HG03565 (cell line): ENCODE data around the gene TUBGCP3.

Experiments
- ATAC-seq: cut with Tn5 transposase; IDR thresholded peaks from one replicate; pipeline ENCODE4 v1.9.1; 2021; ENCODE audit warnings: mild to moderate bottlenecking, moderate library complexity; ENCODE audit not compliant: unreplicated experiment

TUBGCP3 gene

DNA sequence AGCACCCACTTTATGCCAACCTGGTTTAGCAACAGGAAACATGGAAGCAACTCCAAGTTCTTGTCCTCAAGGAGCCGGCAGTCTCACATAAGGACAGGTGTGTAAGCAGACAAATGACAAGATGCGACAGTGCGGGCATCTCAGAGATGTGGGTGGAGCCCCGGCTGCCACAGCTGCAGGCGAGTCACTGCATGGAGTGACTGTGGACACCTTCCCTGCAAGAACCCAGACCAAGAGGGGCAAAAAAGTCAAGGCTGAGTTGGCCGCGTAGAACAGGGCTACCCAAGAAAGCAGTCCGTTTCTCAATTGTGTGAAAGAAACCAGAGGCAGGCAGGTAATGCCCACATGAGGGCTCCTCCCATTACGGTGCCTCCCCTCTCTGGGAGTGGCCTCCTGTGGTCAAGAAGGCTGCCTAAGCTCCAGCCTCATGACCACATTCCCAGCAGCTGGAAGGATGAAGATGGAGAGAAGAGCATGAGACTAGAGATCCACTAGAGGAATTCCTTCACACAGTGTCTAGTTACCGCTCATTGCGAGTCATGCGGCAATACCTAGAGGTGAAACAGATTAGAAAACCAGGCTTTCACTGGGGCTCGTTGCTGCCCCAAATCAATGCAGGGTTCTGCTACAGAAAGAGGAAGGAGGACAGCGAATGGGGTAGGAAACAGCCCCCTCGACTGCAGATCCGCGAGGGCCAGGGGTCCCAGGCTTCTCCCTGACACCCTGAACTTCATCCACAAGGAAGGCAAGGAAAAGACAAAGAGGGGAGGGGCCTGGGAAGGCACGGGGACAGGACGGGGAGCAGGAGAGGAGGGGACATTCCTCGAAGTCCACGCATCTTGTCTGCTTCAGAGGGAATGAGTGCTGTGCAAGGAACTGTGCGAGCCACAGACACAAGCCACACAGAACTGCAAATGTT lies 131.6 kb downstream of the TUBGCP3 start:
- no peak for ATAC-seq

DNA sequence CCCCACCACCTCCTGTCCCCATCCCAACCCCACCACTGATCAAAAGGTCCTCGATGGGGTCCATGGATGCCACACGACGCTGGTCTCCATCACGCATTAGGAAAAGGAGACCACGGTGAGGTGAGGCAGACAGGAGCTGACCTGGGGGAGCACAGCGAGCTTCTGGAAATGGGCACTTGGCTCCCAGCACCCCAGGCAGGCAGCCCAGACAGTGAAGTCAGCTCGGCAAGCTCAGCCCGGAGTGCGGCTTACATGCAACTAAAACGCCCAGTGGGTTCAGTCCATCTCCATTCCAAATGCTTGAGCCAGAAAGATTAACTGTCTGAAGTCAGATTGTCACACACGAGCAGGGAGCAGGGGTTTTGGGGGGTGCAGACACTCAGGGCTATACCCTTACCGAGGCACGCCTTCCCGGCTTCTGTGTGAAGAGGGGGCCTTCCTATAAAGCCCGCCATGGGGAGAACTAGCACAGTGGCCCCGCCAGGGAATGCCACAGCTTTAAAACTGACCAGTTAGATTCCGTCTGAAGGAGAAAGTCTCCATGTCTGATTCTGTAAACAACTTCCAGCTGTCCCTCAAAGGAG lies 132.4 kb downstream of the TUBGCP3 start:
- no peak for ATAC-seq

DNA sequence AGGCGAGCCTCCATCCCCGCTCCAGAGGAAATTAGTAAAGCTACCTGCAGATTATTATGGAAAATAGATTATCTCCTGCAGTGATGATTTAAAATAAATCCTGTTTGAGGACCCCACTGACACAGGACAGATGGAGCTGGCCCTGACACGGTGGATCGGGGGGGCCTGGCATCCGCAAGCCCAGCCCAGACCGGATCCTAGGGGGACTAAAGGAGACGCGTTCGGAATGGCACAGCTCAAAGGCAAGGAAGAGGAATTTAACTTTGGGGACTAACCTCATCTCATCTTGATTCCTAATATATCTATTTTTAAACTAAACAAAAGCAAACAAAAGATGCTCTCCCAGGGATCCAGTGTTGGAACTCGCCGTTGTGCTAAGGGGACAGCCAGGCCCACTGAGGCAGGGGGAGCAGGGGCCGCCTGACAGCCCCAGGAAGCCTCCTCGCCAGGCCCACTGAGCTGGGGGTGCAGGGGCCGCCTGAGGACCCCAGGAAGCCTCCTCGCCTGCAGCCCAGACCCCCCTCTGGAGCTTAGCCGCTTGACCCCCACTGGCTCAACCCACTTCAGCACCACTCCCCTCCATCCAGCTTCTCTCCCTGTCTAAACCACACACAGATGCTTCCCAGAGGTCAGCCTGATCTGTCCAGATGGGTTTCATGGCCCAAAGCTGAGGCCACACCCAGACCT lies 133.2 kb downstream of the TUBGCP3 start:
- ATAC-seq = no peak

DNA sequence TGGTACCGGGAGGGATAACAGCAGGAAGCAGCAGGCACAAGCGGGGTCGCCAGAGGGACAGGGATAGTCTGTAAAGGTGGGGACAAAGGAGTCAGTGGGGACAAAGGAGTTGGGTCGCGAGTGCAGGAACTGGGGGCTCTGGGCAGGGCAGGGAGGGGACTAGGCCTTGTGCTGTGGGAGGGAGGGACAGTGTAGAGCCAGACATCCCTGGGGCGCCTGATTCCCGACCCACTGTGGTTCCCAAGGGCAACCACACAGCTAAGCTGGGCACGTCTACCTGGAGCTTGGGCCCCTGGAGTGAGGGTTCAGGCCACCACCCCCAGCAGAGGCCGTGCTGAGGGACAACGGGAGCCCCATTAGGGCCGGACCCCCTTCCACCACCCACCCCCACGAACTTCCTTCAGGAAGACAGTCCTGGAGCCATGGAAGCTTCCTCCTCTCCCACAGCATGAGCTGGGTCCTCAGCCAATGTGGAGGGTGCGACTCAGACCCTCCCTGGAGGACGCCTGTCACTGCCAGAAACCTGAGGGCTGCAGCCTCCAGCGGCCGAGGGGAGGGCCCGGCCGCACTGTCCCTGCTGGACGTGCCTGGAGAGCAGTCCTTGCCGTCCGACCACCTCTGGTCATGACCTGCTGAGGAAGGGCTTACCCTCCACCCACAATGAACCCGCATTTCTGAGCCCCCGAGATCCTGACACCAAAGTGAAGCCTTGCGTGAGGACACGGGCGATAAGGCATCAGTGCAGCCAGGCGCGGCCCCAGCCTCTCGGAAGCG lies 133.9 kb downstream of the TUBGCP3 start:
- no peak for ATAC-seq

DNA sequence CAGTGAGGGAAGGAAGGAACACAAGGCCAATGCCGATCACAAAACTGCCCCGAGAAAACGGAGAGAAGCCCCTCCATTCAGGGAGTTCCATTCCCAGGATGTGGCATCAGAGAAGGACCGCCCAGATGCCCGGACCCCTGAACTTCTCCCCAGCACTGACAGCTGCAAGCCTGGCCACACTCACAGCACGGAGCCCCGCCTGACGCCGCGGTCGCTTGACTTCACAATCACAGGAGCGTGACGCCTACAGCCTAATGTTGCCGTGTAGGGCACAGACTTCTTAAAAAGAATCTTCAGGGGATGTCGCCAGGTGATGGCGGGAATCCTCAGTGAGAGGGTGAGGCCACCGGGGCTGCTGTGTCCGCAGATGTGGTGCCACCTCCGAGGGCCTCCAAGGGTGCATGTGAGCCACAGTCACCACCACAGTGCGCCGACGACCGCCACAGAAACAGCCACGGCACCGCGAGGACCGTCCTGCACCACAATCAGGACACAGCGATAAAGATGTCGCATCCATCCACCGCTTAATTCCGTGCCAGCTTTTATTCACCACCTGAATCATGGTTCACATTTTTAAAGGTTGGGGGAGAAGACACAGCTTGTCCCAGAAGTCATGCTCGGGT lies 134.6 kb downstream of the TUBGCP3 start:
- no peak for ATAC-seq

DNA sequence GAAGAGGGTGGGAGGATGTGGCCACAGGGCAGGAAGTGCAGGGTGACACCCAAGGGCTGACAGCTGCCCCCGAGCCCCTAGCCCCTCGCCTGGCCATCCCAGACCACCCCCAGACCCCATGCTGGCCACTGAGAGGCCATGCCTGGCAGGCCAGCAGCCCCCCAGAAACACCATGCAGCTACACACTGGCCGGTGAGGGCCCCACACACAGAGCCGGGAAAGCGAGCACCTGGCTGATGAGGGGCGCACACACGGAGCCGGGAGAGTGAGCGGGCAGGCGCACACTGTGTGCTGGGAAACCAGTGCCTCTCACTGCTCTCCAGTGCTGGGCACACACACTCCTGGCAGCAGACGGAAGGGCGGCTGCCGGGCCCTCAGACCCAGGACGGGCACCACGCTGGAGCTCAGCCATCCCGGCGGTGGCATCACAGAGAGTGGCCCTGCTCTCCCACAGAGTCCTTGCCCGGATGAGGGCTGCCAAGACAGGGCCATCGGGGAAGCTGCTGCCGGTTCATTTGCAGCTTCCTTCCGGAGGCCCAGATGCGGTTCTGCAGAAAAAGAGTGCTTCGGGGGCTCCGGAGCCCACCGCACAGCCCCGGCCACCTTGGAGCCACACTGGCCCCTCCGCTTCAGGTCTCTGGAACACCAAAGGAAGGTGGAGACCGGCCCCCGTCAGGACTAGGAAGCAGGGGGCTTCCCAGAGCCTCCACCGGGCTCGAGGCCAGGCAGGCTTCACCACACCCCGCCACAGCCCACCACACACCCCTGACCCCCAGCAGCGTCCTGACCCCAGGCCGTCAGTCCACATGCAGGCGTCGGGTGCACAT lies 135.4 kb downstream of the TUBGCP3 start:
- ATAC-seq = no peak

DNA sequence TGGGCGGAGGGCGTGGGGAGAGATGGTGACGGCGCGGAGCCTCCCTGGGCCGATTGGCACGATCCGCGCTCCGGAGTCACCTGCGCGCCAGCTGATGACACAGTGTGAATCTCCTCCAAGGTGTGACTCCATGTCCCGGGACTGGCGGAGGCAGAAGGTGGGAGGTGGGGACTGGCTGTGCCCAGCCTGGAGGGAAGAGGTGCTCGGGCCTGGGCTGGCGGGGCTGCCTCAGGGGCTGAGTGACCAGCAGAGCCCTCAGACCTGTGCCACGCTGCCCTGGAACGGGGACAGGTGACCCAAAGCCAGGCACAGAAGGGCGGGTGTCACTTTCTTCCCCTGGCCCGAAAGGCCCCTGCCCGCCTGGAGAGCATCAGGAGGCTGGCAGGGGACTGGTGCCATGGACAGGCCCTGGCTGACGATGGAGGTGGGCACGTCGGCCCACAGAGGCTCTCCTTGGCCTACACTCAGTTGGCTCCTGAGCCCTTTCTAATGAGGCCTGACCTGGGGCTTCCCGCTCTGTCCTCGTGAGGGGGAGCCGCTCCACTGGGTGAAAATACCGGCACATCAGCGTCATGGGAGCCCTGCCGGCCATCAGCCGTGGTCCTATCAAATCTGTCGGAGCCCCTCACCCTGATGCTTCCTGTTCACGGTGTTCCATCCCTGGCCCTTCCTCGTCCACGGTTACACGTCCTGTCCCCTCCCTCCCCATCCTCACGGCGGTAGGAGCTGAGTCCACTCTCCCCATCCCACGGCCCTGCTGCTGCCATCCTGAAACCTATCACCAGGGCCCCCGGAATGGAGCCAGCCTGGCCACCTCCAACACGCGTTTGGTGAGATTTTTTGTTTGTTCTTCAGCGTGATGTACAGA lies 136.2 kb downstream of the TUBGCP3 start:
- no peak for ATAC-seq

DNA sequence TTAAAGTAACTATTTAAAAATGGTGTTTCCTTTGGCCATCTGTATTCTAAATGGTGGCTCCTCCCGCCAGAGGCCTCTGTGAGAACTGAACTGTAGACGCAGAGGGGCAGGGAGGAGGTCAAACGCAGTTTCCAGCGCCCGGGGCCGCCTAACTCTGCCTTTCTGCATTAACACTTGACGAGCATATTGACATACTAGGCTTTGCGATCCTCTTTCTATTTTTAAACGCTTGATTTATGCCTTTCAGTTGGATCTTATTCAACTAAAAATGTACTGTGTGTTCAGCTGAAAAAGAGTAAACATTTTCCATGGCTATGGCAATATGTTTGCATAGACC lies 137.1 kb downstream of the TUBGCP3 start:
- no peak for ATAC-seq

DNA sequence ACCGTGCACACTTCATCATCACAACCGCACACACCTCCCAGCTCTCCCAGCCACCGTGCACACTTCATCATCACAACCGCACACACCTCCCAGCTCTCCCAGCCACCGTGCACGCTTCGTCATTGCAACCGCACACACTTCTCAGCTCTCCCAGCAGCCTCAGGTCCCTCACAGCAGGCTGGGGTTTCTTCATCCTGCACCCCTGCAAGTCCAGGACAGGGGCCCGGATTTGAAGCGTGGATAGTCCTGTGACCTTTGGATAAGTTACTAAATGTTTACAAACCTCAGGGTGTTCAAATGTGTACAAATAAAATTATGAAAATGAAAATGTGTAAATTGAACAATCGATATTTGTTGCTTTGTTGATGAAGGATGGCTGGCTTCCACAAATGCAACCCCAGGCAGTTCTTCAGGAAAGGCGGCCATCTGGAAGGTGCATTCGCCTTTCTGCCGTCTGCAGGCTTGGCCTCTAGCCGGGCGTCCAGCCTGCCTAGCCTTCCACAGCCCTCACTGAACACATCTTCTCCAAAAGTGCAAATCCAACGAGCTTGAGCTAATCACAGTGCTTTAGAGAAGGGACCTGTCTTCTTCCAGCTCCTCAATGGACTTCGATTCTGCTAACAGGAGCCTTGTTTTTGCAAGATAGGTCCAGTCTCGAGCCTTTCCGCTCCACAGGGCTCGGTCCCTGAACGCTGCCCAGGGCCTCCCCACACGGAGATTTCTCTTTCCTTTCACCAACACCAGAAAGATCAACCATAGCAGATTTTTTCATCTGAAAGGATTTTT lies 137.6 kb downstream of the TUBGCP3 start:
- no peak for ATAC-seq

DNA sequence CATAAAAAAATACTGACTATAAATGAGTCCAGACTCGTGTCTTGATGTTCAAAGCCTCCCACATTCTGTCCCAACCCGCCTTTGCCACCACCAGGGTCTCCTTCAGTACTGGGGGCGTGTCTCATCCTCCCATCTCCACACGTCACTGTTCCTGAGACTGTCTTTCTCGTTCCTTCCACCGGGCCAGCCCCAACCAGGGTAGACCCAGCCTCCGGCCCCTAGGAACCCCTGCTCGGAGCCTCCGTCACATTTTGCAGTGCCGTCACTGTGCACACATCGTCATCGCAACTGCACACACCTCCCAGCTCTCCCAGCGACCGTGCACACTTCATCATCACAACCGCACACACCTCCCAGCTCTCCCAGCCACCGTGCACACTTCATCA lies 138.4 kb downstream of the TUBGCP3 start:
- ATAC-seq = no peak

DNA sequence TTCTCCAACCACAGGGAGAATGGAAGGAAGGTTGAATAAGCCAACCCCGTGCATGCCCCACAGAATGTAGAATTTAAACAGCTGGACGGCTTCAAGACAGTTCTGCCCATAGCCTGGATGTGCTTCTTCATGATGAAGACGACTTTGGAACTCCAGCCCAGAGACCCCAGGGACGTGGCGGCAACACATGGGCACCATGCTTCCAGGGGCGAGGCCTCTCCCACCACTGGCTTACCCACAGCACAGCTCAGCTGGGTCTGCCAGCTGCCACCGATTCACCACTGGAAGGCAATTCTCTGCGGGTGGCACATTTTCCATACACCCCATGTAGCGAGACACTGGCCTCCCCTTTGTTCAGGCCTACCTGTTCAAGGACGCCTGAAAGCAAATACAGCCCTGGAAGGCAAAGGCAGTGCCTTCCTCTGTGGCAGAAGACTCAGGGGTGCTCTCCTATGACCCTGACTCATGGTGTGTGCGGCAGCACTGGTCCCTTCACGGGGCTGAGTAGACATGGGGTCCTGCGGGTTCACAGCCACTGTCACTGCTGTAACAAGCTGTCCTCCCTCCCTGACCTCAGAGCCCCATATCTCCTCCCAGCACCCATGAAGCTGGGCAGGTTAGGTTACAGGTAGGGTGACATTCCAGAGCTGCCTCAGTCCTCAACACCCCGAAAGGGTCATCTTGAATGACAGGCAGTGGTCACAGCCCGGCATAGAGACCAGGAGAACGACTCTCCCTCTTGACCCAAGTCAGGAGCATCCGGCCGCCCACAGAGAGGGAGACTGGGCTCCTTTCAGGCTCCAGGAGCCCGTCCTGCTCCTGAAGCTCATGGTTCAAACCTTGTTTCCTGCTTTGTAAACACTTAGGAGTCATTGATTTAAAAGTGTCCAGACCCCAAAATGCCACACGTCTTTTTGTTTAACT lies 139.1 kb downstream of the TUBGCP3 start:
- no peak for ATAC-seq

DNA sequence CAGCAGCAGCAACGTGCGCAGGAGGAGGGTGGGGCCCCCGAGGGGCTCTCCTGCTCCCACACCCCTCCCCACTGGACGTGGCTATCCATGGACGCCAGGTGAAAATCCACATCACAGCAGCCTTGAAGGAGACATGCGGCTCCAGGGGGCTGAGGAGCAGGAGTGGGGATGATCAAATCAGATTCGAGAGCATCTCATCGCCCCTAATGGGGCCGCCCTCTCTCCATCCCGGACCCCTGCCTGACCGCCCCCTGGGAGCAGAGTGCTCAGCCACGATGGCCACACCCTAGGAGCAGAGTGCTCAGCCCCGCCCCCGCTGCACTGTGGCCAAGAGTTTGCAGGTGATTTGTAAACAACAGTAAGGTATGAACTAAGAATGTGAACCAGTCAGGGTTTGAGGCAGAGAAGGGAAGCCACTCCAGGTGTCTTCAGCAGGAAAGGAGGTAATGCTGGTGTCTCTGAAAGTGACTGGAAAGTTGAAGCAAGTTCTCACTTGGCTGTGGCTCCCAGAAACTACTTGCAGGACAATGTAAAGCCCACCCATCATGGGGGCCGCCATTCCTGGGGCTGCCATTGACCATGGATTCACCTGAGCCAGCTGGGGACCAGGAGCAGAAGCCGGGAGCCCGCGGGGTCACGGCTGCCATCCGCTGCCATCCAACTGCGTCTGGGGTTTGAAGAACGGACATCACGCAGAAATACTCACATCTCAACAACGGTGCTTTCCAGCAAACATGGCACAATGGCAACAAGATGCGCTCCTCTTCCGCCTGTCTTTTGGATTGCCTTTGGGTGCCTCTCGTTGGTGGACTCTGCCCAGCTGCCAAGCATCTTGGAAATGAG lies 140.0 kb downstream of the TUBGCP3 start:
- no peak for ATAC-seq

DNA sequence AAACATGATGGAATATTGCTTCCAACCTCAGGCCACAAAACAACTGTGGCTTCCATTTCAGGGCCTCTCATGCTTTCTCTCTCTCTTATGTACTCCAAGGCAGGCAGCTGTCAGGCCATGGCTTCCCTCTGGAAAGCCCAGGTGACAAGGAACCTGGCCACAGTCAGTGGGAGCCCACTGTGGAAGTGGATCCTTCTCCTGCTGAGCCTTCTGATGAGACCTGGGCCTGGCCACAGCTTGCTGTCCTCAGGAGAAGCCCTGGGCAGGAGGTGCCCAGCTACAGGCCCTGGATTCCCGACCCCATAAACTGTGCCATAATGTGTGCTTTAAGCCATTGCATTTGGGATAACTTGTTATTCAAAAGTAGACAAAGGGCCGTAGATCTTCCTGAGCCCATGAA lies 140.6 kb downstream of the TUBGCP3 start:
- no peak for ATAC-seq

DNA sequence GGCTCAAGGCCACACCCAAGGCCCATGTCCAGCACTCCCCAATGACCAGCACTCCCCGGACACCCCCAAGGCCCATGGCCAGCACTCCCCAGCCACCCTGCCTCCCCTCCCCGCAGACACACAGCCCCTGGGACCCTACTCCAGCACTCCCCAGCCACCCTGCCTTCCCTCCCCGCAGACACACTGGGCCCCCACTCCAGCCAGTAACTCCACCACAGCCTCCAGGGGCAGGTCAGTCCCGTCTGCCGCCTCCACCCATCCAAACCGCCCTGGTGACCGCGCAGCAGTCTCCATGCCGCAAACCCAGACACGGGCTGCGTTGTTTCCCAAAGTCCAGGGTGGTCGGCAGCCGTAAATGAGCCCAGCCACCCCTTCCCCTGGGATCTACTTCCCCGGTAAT lies 141.1 kb downstream of the TUBGCP3 start:
- ATAC-seq = no peak

DNA sequence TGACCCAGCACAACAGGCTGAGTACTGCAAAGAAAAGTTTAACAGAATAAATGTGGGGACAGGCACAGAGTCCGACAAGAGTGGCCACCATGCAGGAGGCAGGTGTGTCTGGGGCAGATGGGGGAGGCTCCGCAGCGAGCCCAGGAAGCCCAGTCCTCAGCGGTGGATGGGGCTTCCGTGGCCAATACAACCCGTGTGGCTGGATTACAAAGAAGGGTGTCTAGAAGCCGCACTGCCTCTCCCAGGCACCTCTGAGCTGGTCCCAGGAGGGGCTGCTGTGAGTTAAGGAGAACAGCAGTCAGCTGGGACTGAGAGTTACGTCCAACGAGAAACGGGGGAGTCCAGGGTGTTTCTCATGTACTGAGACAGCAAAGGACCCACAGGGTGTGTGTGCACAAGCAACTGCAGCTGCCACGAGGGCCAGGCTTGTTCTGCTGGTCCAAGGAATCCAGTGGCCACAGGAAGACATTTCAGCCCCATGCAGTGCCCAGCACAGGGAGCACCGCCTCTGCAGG lies 141.5 kb downstream of the TUBGCP3 start:
- ATAC-seq = no peak
